H9 (cell line): Measurements from ENCODE around the gene KCNAB1. TPM values are rescaled to one million over a fixed set of nuclear protein-coding genes. Genes with fewer than 3 reads are reported as not detected.

Experiments
- DNase-seq: peaks from one replicate; pipeline ENCODE4 v3.0.0-alpha.2; 2017
- H2AFZ ChIP-seq: one replicate; pipeline ENCODE4 v1.6.1; 2013; ENCODE audit warnings: mild to moderate bottlenecking, low read length, control low read depth, moderate library complexity
- H2AK5ac ChIP-seq: 2 replicates; pipeline ENCODE4 v1.6.1; 2013; ENCODE audit warnings: low read length, control low read depth, mixed read lengths; ENCODE audit not compliant: insufficient read length
- H2BK120ac ChIP-seq: one replicate; pipeline ENCODE4 v1.6.1; 2013; ENCODE audit warnings: low read depth, mild to moderate bottlenecking, low read length, control low read depth, inconsistent platforms; ENCODE audit not compliant: poor library complexity, severe bottlenecking
- H2BK12ac ChIP-seq: 2 replicates; pipeline ENCODE4 v1.6.1; 2013; ENCODE audit warnings: low read length, control low read depth, mixed read lengths, low read depth; ENCODE audit not compliant: insufficient read length
- H2BK15ac ChIP-seq: 2 replicates; pipeline ENCODE4 v1.6.1; 2013; ENCODE audit warnings: low read depth, low read length, control low read depth
- H2BK20ac ChIP-seq: one replicate; pipeline ENCODE4 v1.6.1; 2013; ENCODE audit warnings: low read depth, mild to moderate bottlenecking, low read length, control low read depth, inconsistent platforms; ENCODE audit not compliant: poor library complexity, severe bottlenecking
- H2BK5ac ChIP-seq: 2 replicates; pipeline ENCODE4 v1.6.1; 2013; ENCODE audit warnings: low read length, control low read depth, mixed read lengths; ENCODE audit not compliant: insufficient read length
- H3K14ac ChIP-seq: 2 replicates; pipeline ENCODE4 v1.6.1; 2013; ENCODE audit warnings: low read length, control low read depth; ENCODE audit not compliant: insufficient read depth
- H3K18ac ChIP-seq: 2 replicates; pipeline ENCODE4 v1.6.1; 2013; ENCODE audit warnings: low read depth, mild to moderate bottlenecking, mixed read lengths, low read length, control low read depth; ENCODE audit not compliant: insufficient read length
- H3K23ac ChIP-seq: 2 replicates; pipeline ENCODE4 v1.6.1; 2013; ENCODE audit warnings: low read length, control low read depth, mixed read lengths, low read depth; ENCODE audit not compliant: insufficient read length
- H3K23me2 ChIP-seq: 2 replicates; pipeline ENCODE4 v1.6.1; 2013; ENCODE audit warnings: low read depth, mild to moderate bottlenecking, mixed read lengths, low read length, control low read depth; ENCODE audit not compliant: insufficient read length, poor library complexity, severe bottlenecking
- H3K27ac ChIP-seq: 2 replicates; pipeline ENCODE4 v1.5.1; 2013; ENCODE audit warnings: low read length, control low read depth, mixed read lengths, low read depth; ENCODE audit not compliant: insufficient read length
- H3K27me3 ChIP-seq: 2 replicates; pipeline ENCODE4 v1.6.1; 2013; ENCODE audit warnings: low read length, control low read depth, inconsistent platforms; ENCODE audit not compliant: insufficient read depth
- H3K4ac ChIP-seq: 2 replicates; pipeline ENCODE4 v1.6.1; 2013; ENCODE audit warnings: low read depth, mild to moderate bottlenecking, control low read depth, inconsistent platforms, low read length, moderate library complexity
- H3K4me1 ChIP-seq: 2 replicates; pipeline ENCODE4 v1.6.1; 2013; ENCODE audit warnings: low read length, control low read depth, inconsistent platforms; ENCODE audit not compliant: insufficient read depth
- H3K4me2 ChIP-seq: 2 replicates; pipeline ENCODE4 v1.6.1; 2013; ENCODE audit warnings: low read length, control low read depth, mixed read lengths; ENCODE audit not compliant: insufficient read length, insufficient read depth
- H3K56ac ChIP-seq: 2 replicates; pipeline ENCODE4 v1.6.1; 2013; ENCODE audit warnings: low read depth, mild to moderate bottlenecking, mixed read lengths, low read length, control low read depth; ENCODE audit not compliant: insufficient read length
- H3K79me1 ChIP-seq: 2 replicates; pipeline ENCODE4 v1.6.1; 2013; ENCODE audit warnings: low read depth, mild to moderate bottlenecking, moderate library complexity, low read length, control low read depth, inconsistent platforms; ENCODE audit not compliant: insufficient read depth, poor library complexity, severe bottlenecking
- H3K79me2 ChIP-seq: 2 replicates; pipeline ENCODE4 v1.6.1; 2013; ENCODE audit warnings: low read length, control low read depth, inconsistent platforms; ENCODE audit not compliant: insufficient read depth
- H3K9ac ChIP-seq: 2 replicates; pipeline ENCODE4 v1.6.1; 2013; ENCODE audit warnings: low read length, control low read depth, mixed read lengths; ENCODE audit not compliant: insufficient read length; ENCODE audit errors: extremely low read depth
- H3K9me3 ChIP-seq: one replicate; pipeline ENCODE4 v1.6.1; 2013; ENCODE audit warnings: low read depth, low read length, inconsistent platforms; ENCODE audit not compliant: control insufficient read depth
- H3T11ph ChIP-seq: one replicate; pipeline ENCODE4 v1.6.1; 2013; ENCODE audit warnings: mild to moderate bottlenecking, low read length, control low read depth, inconsistent platforms
- H4K20me1 ChIP-seq: one replicate; pipeline ENCODE4 v1.6.1; 2013; ENCODE audit not compliant: control insufficient read depth, insufficient read length, insufficient read depth
- H4K5ac ChIP-seq: 2 replicates; pipeline ENCODE4 v1.6.1; 2013; ENCODE audit warnings: low read depth, mild to moderate bottlenecking, mixed read lengths, low read length, control low read depth; ENCODE audit not compliant: insufficient read length
- H4K8ac ChIP-seq: replicated peaks from 2 replicates; pipeline ENCODE4 v1.6.1; 2013; ENCODE audit warnings: low read length, control low read depth, mixed read lengths, low read depth; ENCODE audit not compliant: insufficient read length
- H4K91ac ChIP-seq: 2 replicates; pipeline ENCODE4 v1.6.1; 2013; ENCODE audit warnings: low read depth, mild to moderate bottlenecking, moderate library complexity, mixed read lengths, low read length, control low read depth; ENCODE audit not compliant: insufficient read length
- H3K27ac Mint-ChIP-seq, 3 experiments: 2 replicates in 2 of 3; 3 replicates in 1 of 3; pipeline ENCODE4 v1.8.0; 2020 to 2021; ENCODE audit warnings: mixed read lengths in 3 of 3, mild to moderate bottlenecking in 1 of 3, moderate library complexity in 1 of 3
- H3K27me3 Mint-ChIP-seq: 2 replicates; pipeline ENCODE4 v1.8.0; 2021; ENCODE audit warnings: low read depth, mild to moderate bottlenecking, moderate library complexity, mixed read lengths
- H3K36me3 Mint-ChIP-seq, 3 experiments: 2 replicates in 2 of 3; 3 replicates in 1 of 3; pipeline ENCODE4 v1.8.0; 2020 to 2021; ENCODE audit warnings: low read depth in 3 of 3, mixed read lengths in 3 of 3; ENCODE audit not compliant: insufficient read depth in 1 of 3
- H3K4me1 Mint-ChIP-seq, 2 experiments: 2 replicates each; pipeline ENCODE4 v1.8.0; 2020; ENCODE audit warnings: mixed read lengths in 2 of 2
- H3K4me3 Mint-ChIP-seq, 2 experiments: 2 replicates in 1 of 2; 3 replicates in 1 of 2; pipeline ENCODE4 v1.8.0; 2020 to 2021; ENCODE audit warnings: mild to moderate bottlenecking in 2 of 2, mixed read lengths in 2 of 2, moderate library complexity in 1 of 2
- H3K9me3 Mint-ChIP-seq, 2 experiments: 2 replicates in 1 of 2; 3 replicates in 1 of 2; pipeline ENCODE4 v1.8.0; 2020; ENCODE audit warnings: mild to moderate bottlenecking in 2 of 2, mixed read lengths in 2 of 2, moderate library complexity in 1 of 2
- WGBS: extraction: QIAGEN DNeasy Blood & Tissue Kit; methylation state at CpG from one replicate; pipeline ENCODE4 v1.1.7; 2013; ENCODE audit warnings: missing lambda C conversion rate, low lambda C conversion rate, mixed read lengths; ENCODE audit not compliant: insufficient read length; ENCODE audit errors: extremely low coverage; 5-methylcytosine and 5-hydroxymethylcytosine counted together
- total RNA-seq: library from RNA; stranded (reverse); gene quantifications from 2 replicates; pipeline ENCODE4 v1.2.1, GENCODE V29; 2021
- TF ChIP-seq, protein P1 (sequence below): fragments of 200-600 bp; sonication (generic); conservative IDR thresholded peaks from 3 replicates; pipeline ENCODE4 v1.8.0; 2021; ENCODE audit warnings: antibody characterized with exemption, mild to moderate bottlenecking

The KCNAB1 gene
- total RNA-seq, 1 experiment from 2014 or later, result 3.7 TPM

- H4K20me1 ChIP-seq, result no peaks in the 10 kb centered on the region
- no peak overlapping the region for H3K27ac ChIP-seq
- no peak for DNase-seq
Observed at GRCh38 chr3:156483961-156484787, 363.8 kb downstream of the KCNAB1 start.

More at GRCh38 chr3:156483961-156484787, 363.8 kb downstream of the KCNAB1 start:
- no peak overlapping the region for H3K14ac ChIP-seq
- no peak overlapping the region for H2BK20ac ChIP-seq
- no peak overlapping the region for H4K5ac ChIP-seq
- H3K4me1 ChIP-seq, result no peaks in the 10 kb centered on the region
- TF ChIP-seq, protein P1, sequence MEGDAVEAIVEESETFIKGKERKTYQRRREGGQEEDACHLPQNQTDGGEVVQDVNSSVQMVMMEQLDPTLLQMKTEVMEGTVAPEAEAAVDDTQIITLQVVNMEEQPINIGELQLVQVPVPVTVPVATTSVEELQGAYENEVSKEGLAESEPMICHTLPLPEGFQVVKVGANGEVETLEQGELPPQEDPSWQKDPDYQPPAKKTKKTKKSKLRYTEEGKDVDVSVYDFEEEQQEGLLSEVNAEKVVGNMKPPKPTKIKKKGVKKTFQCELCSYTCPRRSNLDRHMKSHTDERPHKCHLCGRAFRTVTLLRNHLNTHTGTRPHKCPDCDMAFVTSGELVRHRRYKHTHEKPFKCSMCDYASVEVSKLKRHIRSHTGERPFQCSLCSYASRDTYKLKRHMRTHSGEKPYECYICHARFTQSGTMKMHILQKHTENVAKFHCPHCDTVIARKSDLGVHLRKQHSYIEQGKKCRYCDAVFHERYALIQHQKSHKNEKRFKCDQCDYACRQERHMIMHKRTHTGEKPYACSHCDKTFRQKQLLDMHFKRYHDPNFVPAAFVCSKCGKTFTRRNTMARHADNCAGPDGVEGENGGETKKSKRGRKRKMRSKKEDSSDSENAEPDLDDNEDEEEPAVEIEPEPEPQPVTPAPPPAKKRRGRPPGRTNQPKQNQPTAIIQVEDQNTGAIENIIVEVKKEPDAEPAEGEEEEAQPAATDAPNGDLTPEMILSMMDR, result no peak
- H2BK5ac ChIP-seq, result no peak overlapping the region
- H3K9me3 ChIP-seq, result no peaks in the 10 kb centered on the region
- no peak overlapping the region for H3K4ac ChIP-seq
- no peaks in the 10 kb centered on the region for H3K36me3 Mint-ChIP-seq
- H2AFZ ChIP-seq, result no peak overlapping the region
- H3K27ac Mint-ChIP-seq, result no peak overlapping the region; a peak in 1 of 7 replicates
- no peak overlapping the region for H4K8ac ChIP-seq
- no peak overlapping the region for H2BK15ac ChIP-seq
- no peaks in the 10 kb centered on the region for H3K27me3 ChIP-seq
- H3K4me2 ChIP-seq, result no peak overlapping the region
- H3K9me3 Mint-ChIP-seq, result no peaks in the 10 kb centered on the region
- no peaks in the 10 kb centered on the region for H3K79me2 ChIP-seq
- H3K23ac ChIP-seq, result no peak overlapping the region
- H3T11ph ChIP-seq, result no peak overlapping the region
- peaks cover 5 to 6% of the 10 kb centered on the region in 2 experiments for H3K4me1 Mint-ChIP-seq
- no CpG with 5 or more reads among the region's 6 CpGs for WGBS
- H4K91ac ChIP-seq, result no peak overlapping the region
- H3K23me2 ChIP-seq, result no peaks in the 10 kb centered on the region
- no peak overlapping the region for H3K4me3 Mint-ChIP-seq
- no peak overlapping the region for H2BK12ac ChIP-seq
- H3K9ac ChIP-seq, result no peak overlapping the region
- no peaks in the 10 kb centered on the region for H3K27me3 Mint-ChIP-seq
- H2AK5ac ChIP-seq, result no peak overlapping the region
- no peak overlapping the region for H3K18ac ChIP-seq
- no peaks in the 10 kb centered on the region for H3K79me1 ChIP-seq
- H2BK120ac ChIP-seq, result no peak overlapping the region
- H3K56ac ChIP-seq, result no peak overlapping the region
